Body of pancreas (tissue), 4 donors: ENCODE data around the gene CCDC30.

Experiments used
- POLR2A ChIP-seq, 3 donors: fragments of 450-650 bp; IDR thresholded peaks; one replicate each; pipeline ENCODE4 v1.6.1; 2016; ENCODE audit warnings: antibody characterized with exemption in 3 of 3, mild to moderate bottlenecking in 2 of 3
- TF ChIP-seq, protein P1 (sequence below), 7 experiments: fragments of 450-650 bp in 4 of 7; fragments of 200-600 bp in 3 of 7; sonication (generic) in 3 of 7; IDR thresholded peaks; one replicate each; pipeline ENCODE4 v1.5.1; 2016 to 2019; ENCODE audit warnings: antibody characterized with exemption in 7 of 7

DNA sequence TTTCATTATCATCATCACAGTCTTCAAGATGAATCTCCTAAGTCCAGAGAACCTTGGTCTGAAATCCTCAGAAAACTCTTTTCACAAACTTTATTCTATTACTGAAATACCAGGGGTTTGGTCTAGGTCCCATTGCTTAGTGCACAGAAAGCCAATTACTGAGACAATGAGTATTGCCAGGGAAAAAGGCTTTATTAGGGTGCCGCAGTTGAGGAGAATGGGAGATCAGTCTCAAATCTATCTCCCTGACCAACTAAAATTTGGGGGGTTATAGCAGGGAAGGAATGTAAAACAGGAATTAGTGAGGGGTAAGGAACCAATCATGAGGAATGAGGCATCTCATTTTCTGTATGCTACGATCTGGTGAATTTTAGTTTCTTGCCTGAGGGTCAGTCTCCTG lies 124.7 kb downstream of the CCDC30 start:
- TF ChIP-seq, protein P1, sequence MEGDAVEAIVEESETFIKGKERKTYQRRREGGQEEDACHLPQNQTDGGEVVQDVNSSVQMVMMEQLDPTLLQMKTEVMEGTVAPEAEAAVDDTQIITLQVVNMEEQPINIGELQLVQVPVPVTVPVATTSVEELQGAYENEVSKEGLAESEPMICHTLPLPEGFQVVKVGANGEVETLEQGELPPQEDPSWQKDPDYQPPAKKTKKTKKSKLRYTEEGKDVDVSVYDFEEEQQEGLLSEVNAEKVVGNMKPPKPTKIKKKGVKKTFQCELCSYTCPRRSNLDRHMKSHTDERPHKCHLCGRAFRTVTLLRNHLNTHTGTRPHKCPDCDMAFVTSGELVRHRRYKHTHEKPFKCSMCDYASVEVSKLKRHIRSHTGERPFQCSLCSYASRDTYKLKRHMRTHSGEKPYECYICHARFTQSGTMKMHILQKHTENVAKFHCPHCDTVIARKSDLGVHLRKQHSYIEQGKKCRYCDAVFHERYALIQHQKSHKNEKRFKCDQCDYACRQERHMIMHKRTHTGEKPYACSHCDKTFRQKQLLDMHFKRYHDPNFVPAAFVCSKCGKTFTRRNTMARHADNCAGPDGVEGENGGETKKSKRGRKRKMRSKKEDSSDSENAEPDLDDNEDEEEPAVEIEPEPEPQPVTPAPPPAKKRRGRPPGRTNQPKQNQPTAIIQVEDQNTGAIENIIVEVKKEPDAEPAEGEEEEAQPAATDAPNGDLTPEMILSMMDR (IDR thresholded peaks at IDR 0.05): no peak
- no peak for TF ChIP-seq POLR2A (IDR thresholded peaks at IDR 0.05)
